Brain microvascular endothelial cell (primary cell): ENCODE measurements around the gene CENPS.
"Not testable (repeated sequence)": the region's sequence is repeated elsewhere in the genome, so short reads cannot be mapped to it uniquely, and the experiment has no call there.

Experiments used
- DNase-seq: peaks from one replicate; pipeline ENCODE4 v3.0.0-alpha.2; 2020
- H3K27ac ChIP-seq: fragments of 250-450 bp; sonication (Bioruptor Pico); 2 replicates; pipeline ENCODE4 v1.5.1; 2020; ENCODE audit warnings: mild to moderate bottlenecking, moderate library complexity
- H3K27me3 ChIP-seq: fragments of 250-450 bp; sonication (Bioruptor Pico); replicated peaks from 2 replicates; pipeline ENCODE4 v1.5.1; 2020; ENCODE audit warnings: mild to moderate bottlenecking
- H3K36me3 ChIP-seq: fragments of 250-450 bp; sonication (Bioruptor Pico); replicated peaks from 2 replicates; pipeline ENCODE4 v1.5.1; 2020; ENCODE audit warnings: mild to moderate bottlenecking
- H3K4me3 ChIP-seq: 2 replicates; pipeline ENCODE4 v1.5.1; 2011; ENCODE audit warnings: low read depth, mild to moderate bottlenecking, control low read depth, low read length, moderate library complexity
- CTCF ChIP-seq: IDR thresholded peaks from 2 replicates; pipeline ENCODE4 v1.5.1; 2011; ENCODE audit warnings: low read depth, mild to moderate bottlenecking, moderate library complexity, low read length, control low read depth, inconsistent platforms; ENCODE audit errors: missing control alignments
- in situ Hi-C: cut with HindIII; loops from 2 replicates; pipeline ENCODE4 v1.10.0; 2017; ENCODE audit warnings: low sequenced_read_pairs, low pct_ligation_motif_present

CENPS gene

DNA sequence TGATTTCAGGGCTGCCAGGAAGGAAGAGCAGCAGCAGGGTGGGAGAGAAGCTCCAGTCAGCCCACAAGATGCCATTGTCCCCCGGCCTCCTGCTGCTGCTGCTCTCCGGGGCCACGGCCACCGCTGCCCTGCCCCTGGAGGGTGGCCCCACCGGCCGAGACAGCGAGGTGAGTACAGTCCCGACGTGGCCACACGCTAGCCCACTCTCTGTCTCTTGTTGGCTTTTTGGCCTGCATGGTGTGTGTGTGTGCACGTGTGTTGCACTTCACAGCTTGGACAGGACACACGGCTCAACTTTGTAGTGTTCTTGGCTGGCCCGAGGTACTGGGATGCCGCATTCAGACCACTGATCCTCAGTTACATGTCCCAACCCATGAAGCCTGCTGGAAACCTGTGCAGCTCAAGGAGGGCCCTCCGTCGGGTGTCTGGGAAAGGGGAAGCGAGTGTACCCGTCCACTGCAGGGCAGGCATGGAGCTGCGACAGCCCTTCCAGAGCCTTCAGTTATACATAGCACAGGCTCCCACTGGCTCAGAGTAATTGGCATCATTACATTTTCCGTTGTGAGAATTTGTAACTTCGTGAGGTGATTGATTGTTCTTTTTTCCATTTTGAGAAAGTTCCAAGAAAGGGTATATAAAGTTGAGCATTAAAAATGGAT lies 20.1 kb downstream of the CENPS start:
- DNase-seq = no peak

DNA sequence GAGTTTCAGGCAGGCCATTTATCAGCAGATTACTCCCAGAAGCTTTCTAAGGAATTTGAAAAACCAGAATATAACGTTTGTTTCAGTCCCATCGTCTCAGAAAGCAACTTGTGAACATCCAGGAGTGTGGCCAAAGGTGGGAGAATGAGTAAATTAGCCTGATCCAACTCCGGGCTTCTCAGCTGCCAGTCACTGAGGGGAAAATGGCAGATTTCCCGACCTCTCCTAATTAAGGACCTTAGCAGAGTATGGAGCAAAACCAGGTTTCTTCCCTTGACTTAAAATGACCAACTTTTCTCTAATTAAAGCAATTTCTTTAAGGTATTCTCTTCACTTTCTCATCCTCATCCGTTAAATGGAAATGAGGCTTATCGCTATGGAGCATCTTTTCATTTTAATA lies 20.6 kb downstream of the CENPS start:
- Histone ChIP-seq H3K27me3 (no peaks in the 10 kb centered on the region), H3K36me3 (no peaks in the 10 kb centered on the region), H3K27ac (no peak overlapping the region), H3K4me3 (no peak overlapping the region)
- no peak for DNase-seq
- in situ Hi-C loops = no loop called here
- TF ChIP-seq CTCF = no peak

More for the DNA sequence above, 20.1 kb downstream of the CENPS start:
- TF ChIP-seq CTCF = no peak
- Histone ChIP-seq H3K27ac (no peak overlapping the region), H3K27me3 (no peaks in the 10 kb centered on the region), H3K4me3 (no peak overlapping the region), H3K36me3 (no peaks in the 10 kb centered on the region)
- in situ Hi-C loops = no loop called here

GRCh38 chr1:10451287-10451686 lies 21.1 kb downstream of the CENPS start:
- no peaks in the 10 kb centered on the region for H3K27me3 ChIP-seq
- in situ Hi-C loops = no loop called here
- no peak overlapping the region for H3K4me3 ChIP-seq
- no peak overlapping the region for H3K27ac ChIP-seq
- no peaks in the 10 kb centered on the region for H3K36me3 ChIP-seq
- peak; percentile 10 for DNase-seq
- no peak for TF ChIP-seq CTCF

DNA sequence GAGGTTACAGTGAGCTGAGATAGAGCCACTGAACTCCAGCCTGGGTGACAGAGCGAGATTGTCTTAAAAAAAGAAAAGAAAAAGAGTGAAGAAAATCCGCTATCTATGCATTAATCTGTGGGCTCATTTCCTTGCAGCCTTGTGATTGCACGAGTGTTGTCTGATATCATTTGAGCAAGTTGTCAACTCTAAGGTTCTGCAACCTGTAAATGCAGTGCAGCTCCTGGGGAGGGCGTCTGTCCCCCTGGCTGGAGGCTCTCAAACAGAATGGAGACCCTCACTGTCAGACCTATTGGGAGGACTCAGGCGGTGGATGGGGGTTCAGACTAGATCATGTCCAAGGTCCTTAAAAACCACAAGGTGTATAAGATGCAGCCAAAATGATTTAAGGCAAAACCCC lies 25.8 kb downstream of the CENPS start:
- DNase-seq = no peak
- H3K36me3 ChIP-seq = peaks cover 3% of the 10 kb centered on the region
- peak; percentile 7 for TF ChIP-seq CTCF
- H3K27ac ChIP-seq = no peak overlapping the region
- in situ Hi-C loops = no loop called here
- H3K27me3 ChIP-seq = no peaks in the 10 kb centered on the region
- H3K4me3 ChIP-seq = no peak overlapping the region

DNA sequence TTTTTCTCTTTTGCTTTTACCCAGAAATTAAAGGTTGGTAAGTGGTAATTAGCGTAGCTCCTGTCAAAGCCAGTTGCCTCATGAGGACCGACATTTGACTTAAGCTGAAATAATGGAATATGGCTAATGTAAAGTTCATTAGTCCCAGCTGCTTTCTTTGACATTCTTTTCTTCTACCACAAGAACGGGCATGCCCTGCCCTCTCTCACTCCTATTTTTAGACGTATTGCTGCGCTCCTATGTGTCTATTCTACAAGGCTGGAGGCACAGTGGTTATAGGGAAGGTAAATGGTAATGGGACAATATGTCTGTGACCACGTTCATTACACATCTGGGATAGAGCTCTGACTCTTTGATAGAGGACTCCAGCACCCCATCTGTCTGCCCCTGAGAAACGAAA lies 26.4 kb downstream of the CENPS start:
- Histone ChIP-seq H3K27me3 (no peaks in the 10 kb centered on the region), H3K4me3 (no peak overlapping the region), H3K27ac (no peak overlapping the region), H3K36me3 (peaks cover 7% of the 10 kb centered on the region)
- no peak for DNase-seq
- TF ChIP-seq CTCF = no peak
- in situ Hi-C loops = no loop called here

DNA sequence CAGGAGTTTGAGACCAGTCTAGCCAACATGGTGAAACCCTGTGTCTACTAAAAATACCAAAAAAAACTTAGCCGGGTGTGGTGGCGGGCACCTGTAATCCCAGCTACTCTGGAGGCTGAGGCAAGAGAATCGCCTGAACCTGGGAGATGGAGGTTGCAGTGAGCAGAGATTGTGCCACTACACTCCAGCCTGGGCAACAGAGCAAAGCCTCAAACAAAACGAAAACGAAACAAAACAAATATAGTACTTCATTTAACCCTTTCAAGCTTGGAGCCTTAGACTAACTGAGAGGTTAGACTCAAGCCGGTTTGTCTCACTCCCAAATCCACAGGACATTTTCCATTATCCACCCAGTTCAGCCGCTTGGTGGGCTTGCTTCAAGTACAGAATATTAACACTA lies 27.2 kb downstream of the CENPS start:
- H3K27ac ChIP-seq, H3K27me3 ChIP-seq, H3K4me3 ChIP-seq, DNase-seq, in situ Hi-C loops: not testable (repeated sequence)
- H3K36me3 ChIP-seq = peaks cover 14% of the 10 kb centered on the region
